CMK (cell line): ENCODE data around the gene AGFG1.
A peak's percentile ranks its signal among the peaks of the same experiment; 100 is the strongest.
"Not testable (repeated sequence)": the region's sequence is repeated elsewhere in the genome, so short reads cannot be mapped to it uniquely, and the experiment has no call there.

Experiments used
- DNase-seq: peaks from one replicate; pipeline ENCODE4 v3.0.0-alpha.2; 2010; ENCODE audit warnings: low read depth

AGFG1 gene

DNA sequence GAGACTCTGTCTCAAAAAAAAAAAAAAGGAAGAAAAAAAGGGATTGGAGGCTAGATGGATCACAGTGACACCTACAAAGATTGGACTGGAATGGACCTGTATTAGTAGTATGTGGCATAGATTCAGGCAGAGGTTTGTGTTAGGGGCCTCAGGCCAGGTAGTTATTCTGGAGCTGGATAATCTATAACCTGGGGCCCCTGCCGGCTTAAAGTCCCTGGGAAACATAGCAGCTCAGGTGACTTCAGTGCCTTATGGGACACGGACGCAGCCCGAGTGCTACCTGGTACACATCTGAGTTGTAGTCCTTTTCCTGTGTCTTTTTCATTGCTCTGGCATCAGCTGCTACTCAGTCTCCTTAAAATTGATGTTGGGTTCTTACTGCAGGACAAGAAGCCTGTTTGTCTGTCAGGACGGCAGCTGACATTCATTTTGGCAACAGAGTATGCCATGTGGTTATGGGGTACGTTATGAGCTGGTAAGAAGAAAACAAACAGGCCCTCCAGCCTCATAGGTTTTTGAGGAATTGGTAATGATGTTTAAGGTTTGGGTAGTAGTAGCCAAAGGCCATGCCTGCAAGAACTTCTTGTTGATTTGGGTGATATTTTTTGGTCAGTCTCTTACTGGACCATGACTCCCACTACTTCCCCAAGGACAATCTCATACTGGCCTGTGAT, 27.8 kb downstream of the AGFG1 start:
- no peak for DNase-seq

DNA sequence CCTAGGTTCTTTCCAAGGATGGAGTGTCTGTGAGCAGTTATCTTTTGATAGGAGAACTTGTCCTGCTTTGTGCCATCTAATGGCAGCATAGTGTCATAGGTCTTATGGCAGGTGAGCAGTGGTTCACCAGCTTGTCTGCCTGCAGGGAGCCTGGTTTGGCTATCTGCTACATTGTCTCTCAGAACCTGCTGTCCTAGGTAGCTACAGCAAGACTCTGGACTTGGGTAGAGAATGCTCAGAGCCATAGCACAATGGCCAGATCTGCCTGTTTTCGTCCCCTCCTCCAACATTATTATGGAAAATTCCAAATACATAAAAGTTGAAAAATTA, 28.3 kb downstream of the AGFG1 start:
- no peak for DNase-seq

DNA sequence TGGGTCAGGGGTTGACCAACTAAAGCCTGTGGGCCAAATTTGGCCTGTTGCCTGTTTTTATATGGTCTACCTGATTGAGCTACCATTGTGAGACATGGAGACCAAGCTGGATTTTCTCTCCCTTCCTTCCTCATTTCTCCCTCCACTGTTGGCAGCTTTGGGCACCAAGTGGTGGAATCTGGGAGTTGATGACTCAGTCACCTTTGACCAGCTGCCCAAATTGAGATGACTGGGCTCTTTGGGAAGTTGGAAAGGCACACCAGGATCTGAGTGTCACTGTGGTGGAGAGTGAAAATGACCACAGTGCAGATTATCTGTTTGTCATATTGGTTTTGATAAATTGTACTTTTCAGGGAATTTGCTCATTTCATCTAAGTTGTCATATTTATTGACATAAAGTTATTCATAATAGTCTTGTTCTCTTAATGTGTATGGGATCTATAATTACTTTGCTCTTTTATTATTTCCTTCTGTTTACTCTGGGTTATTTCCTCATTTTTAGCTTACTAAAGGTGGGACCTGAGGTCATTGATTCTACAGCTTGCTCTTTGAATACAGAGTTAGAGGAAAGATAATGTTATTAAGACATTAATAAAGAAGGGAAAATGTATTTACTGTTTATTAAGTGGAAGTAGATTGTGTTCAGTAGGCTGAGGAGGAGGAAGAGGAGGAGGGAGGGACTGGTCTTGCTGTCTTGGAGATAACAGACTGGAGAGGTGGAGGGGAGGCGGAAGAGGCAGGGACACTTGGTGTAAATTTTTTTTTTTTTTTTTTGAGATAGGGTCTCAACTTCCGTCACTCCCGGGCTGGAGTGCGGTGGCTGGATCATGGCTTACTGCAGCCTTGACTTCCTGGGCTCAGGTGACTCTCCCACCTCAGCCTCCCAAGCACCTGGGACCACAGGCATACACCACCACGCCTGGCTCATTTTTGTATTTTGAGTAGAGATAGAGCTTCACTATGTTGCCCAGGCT, 31.8 kb downstream of the AGFG1 start:
- peak; percentile 40 for DNase-seq

DNA sequence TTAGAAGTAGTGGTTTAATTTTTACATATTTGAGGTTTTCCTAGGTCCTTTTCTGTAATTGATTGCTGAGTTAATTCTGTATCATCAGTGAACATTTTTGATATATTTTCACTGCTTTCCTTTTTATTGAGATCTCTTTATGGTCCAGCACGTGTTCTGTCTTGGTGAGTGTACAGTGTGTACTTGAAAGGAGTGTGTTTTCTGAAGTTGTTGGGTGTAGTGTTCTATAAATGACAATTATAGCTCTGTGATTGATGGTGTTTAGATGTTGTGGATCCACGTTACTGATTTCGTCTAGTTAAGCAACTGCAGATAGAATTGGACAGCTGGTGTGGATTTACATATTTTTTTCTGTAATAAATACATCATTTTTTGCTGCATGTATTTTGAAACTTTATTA, 32.7 kb downstream of the AGFG1 start:
- no peak for DNase-seq

DNA sequence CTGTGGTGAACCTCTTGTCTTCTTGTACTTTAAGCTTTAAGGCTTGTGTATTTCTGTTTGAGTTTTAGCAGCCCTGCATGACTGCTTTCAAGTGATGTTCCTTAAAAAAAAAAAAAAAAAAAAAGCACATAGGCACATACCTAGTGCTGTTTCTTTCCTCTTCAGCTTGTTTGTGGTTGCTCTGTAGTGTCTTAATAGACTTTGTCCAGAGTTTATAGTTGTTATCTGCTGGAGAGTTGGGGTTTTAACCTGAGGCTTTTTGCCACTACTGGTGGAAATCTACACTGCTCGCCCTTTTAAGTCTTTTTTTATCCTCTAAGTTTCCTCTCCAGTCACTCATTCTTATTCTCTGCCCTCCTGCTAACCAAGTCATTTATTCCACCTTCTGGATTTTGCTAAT, 34.5 kb downstream of the AGFG1 start:
- DNase-seq = no peak

DNA sequence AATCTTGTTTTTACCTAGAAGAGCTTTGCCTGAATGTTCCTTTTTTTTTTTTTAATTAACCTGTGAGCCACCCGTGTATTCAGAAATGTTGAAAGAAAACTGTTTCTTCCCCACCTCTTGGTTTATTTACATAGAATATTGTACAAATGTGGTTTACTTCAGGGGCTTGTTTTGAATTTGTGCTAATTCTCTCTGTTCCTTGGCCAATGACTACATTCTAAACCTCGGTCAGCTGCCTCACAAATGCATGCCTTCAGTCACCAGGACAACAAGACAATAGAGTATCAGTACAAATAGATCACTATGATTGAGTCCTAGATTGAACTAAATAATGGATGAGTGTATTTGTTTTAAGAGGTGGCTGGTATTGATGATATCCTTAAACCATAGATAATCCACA, 36.0 kb downstream of the AGFG1 start:
- DNase-seq = no peak

DNA sequence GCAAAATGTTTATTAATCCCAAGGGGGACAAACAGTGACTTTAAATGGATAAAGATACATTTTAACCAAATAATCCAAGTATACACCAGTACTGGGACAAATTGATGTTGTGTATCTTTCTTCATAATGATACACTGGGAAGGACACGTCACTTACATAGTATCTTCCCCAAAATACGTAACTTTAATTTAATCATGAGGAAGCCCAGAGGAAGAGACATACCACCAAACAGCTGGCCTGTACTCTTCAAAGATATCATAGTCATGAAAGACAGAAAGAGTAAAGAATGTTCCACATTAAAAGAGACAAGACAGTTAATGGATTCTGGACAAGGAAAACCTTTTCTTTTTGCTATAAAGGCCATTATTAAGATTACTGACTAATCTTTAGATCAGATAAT, 37.1 kb downstream of the AGFG1 start:
- no peak for DNase-seq

DNA sequence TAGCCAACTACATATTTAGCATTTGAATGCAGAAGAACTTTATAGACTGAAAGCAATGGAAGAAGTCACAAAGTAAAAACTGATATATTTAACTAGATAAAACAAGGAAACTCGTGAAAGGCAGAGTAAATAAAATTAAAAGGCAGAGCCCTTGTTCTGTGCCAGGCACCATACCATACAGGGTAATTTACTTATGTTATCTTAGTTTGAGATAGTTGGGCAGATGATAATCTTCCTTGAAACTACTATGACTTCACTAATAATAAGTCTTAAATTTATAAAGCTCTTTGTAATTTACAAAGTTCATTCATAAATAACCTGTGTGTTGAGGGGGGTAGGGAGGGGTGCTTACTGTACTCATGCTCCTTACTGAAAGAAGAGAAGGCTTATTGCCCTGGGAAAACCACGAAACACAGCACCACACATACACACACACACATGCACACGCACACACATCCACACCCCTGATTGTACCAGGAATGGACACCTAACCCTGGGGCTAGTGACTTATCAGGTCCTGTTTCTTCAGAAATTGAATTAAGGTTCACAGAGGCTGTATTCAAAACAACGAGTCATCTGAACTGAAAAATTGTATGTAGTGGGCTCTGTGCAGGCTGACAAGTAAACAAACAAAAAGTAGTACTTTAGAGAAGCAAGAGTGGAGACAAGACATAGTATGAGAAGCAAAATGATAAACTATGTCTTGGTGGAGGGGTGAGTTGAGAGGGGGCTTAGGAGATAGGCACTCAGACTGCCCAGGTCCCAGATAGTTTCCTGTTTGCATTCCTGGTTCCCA, 38.1 kb downstream of the AGFG1 start:
- DNase-seq = no peak

DNA sequence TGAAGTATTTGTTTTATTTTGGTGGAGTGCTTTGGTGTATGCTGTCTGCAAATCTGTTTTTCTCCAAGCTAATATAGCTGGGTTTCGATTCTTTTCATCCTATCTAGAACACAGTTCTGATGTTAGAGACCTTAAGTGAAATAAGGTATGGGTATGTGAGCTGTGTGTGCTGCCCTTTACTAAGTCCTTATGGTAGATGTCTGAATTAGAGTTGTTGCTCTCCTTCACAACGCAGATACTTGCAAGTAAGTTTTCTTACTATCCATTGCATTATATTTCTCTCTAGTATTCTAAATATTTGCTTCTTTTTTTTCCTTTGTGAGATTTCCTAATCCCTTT, 38.6 kb downstream of the AGFG1 start:
- no peak for DNase-seq

DNA sequence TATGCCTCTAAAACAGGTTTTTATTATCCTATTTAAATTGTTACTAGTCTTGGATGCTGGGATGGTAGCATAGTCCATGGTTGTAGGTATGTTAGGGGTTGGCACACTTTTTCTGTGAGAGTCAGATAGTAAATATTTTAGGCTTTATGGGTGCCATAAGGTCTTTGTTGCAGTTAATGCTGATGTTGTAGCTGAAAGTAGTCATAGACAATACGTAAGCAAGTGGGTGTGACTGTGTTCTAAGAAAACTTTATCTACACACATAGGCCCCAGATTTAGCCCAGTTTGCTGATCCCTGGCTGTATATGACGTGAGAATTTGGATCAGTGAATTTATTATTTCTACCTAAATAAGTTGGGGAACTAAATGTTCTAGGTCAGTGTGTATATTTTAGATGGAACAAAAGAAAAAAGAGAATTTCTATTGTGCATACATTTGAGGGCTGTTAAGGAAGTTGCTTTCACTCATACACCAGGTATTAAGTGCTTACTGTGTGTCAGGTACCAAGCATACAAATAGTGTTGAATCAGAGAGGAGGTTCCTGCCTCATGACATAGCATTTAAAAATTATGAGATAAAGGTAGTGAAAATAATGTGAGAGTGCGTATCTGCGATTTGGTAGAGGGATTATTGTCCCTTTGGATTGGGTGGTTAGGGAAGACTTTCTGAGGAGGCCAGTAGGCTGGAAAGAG, 39.4 kb downstream of the AGFG1 start:
- DNase-seq = no peak

DNA sequence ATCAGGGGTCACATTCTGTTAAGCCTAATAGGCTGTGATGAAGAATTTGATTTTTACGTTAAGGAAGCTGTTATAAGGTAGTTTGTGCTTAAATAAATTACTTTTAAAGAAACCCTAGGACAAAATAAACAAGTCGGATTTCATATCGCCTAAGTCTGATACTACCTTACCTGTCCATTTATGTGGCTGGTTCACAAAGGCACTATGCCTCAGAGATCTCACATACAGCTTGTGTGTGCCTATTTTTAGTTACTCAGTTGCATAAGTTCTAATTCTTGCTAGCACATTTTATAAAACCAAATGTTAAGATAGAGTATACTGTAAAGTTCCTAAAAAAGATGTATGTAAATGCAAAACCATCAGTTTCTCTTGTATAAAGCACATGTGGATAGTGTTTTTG, 40.0 kb downstream of the AGFG1 start:
- DNase-seq = no peak

DNA sequence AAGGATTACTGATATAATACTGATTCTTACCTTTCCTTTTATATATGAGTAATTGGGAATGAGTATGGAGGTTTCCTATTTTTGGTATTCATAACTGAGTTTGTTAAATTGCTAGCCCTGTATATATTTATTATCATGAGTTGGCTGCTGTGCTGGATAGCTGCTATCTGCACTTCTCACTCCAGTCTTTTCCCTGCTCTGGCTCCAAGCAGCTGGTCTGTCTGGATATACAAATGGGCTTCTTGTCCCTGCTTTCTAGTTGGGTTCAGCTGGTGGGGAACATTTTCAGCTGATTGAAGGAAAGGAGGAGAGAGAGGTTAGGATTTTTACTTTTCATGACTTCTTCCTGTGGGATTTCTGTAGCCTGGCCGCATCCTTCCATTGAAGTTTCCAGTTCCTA, 41.2 kb downstream of the AGFG1 start:
- DNase-seq = no peak

DNA sequence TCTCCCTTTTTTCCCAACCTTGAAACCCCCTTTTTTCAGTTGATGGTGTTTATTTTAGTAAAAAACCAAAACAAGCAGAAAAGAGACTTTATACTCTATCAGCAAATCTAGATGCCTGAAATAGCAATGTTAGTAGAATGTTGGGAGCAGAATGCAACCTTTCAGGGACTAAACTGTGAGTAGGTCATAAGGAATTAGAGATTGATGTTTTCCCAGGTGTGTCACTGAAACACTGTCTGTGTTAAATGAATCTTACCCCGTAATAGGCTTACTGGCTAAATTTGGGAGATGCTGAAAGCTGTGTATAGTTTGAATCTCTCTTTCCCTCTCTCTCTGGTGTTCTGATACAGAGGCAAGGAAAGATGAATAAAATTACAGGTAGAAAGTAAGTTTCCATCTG, 43.8 kb downstream of the AGFG1 start:
- no peak for DNase-seq

DNA sequence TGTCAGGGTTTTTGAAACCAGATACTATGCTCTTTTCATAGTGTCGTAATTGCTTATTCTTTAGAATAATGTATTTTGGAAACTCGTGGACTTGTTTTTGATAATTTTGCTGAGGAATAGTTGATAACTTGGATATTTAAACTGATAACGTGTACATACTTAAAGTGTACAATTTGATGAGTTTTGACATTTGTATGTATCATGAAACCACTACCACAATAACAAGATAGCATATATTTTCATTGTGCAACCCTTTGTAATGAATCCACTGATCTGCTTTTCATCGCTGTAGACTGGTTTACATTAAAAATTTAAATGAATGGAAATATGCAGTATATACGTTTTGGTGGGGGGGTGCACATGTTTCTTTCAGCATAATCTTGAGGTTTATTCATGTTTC, 45.8 kb downstream of the AGFG1 start:
- DNase-seq = no peak

DNA sequence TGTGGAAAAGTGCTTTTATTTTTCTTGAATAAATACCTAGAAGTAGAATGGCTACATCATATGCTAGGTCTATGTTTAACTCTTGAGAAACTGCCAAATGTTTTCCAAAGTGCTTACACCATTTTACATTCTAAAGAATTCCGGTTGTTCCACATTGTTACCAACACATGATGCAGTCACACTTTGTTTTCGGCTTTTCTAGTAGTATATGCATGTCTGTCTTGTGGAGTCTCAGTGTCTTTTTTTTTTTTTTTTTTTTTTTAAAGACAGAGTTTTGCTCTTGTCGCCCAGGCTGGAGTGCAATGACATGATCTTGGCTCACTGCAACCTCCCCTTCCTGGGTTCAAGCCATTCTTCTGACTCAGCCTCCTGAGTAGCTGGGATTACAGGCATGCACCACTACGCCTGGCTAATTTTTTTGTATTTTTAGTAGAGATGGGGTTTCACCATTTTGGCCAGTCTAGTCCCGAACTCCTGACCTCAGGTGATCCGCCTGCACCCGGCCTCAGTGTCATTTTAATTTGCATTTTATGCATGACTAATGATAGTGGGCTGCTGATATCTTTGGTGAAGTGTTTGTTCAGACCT, 46.4 kb downstream of the AGFG1 start:
- not testable (repeated sequence) for DNase-seq

DNA sequence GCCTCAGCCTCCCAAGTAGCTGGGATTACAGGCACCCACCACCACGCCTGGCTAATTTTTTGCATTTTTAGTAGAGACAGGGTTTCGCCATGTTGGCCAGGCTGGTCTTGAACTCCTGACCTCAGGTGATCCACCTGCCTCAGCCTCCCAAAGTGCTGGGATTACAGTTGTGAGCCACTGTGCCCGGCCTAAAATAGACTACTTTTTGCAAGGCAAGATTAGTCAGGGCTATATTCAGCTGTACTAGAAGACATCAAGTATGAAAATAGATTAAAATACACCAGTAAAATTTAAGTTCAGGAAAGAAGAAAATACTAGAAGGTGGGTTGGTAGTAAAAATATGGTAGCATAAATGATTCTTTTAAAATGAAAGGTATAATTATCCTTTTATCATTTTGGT, 49.2 kb downstream of the AGFG1 start:
- not testable (repeated sequence) for DNase-seq

DNA sequence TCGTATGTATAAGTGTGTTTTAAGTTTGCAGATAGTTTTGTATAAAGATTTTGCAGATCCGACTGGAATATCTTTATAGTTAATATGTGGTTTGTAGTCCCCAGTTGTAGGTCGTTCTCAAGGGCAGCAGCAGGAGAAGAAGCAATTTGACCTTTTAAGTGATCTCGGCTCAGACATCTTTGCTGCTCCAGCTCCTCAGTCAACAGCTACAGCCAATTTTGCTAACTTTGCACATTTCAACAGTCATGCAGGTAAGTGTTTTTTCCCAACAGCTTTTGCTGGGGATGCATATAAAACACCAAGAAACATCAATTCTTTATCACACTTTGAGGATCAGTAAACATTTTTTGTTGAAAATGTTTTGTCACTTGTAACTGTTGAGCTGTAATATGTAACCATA, 52.7 kb downstream of the AGFG1 start:
- no peak for DNase-seq

DNA sequence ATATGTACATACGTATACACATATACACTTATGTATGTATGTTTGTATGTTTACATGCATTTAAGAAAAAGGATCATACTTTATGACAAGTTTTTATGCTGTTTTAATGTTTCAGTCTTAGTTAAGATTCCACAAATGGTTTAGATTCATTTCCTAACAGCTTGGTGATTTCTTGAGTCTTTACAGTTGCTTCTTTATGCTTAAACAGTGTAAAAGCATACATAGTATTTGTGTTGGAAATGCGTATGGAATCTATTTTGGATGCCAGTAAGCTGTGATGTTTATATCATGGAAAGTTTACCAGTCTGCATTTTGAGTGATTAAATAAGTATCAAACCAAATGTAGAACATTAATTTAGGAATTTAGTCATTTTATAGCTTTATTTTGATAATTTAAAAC, 55.4 kb downstream of the AGFG1 start:
- DNase-seq = no peak

DNA sequence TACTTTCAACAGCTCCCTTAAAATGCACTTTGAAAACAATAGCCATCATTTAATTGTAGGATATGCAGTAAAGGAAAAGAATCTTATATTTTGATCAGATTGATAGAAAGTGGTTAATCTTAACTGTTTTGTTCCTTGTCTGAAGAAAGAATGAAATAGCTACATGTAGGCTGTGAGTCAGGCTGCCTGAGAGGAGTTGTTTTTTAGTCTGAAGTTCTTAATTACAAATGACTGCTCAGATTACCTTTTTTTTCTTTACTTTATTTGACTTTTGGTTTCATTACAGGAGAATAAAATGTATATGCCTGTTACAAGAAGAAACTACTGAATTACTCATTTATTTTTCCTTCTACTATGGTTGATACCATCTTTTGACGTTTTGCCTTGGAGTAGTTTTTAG, 56.8 kb downstream of the AGFG1 start:
- DNase-seq = no peak

DNA sequence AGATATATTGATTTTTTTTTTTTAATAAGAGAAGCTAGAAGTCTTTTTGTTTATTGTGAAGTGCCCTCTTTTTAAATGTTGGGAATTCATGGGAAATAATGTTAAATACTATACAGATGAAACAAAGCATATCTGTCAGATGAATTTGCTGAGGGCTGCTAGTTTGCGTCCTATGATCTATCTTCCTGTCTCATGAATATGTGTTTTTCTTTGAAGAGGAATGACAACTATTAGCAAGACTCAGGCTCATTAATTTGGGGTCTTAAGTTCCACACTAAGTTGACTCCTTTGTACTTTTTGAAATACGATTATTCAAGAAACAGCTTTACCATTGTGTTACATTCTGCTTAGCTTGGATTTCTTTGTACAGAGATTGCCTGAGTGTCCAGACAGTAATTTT, 57.9 kb downstream of the AGFG1 start:
- DNase-seq = no peak

DNA sequence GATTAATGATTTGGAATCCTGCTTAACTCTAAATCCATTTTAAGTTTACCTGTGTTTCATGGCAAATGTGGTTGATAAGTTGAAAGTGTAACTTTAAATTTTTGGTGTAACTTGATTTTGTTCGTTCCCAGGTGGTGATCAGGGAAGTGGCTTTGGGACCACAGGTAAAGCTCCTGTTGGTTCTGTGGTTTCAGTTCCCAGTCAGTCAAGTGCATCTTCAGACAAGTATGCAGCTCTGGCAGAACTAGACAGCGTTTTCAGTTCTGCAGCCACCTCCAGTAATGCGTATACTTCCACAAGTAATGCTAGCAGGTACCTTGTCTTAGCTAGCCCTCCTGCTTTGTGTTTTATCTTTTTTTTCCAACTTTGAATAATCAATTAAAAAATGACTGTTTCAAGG, 62.8 kb downstream of the AGFG1 start:
- DNase-seq = no peak

DNA sequence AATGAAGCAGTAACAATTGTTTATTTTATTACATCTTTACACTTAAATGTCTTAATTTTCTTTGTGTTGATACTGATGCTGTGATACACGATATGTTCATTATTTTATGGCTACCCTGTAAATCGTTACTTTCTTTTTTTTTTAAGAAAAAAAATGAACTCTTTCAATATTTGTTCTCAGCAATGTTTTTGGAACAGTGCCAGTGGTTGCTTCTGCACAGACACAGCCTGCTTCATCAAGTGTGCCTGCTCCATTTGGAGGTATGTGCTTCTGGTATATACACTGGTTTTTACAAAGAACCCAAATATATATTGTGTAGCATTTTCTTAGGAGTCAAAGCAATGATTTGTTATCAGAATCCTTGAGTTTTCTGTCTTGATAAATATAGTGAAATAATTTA, 64.5 kb downstream of the AGFG1 start:
- DNase-seq = no peak
